ENCODE measurements around the gene KAZN. TPM values are rescaled to one million over a fixed set of nuclear protein-coding genes. Genes with fewer than 3 reads are reported as not detected.

Gene KAZN
- total and polyA plus RNA-seq, 10 donors: 20.0 to 245 (median 144) TPM

GRCh38 chr1:15118579-15118978 lies 520.1 kb downstream of the KAZN start:
- intact Hi-C loops (cut with DNase I; ENCODE audit: low total_unique reads): no loop called here
- H3K27ac ChIP-seq: no peak overlapping the region
- H3K4me3 ChIP-seq: no peak overlapping the region
- TF ChIP-seq CTCF (IDR thresholded peaks at IDR 0.05 in 8 of 11, conservative IDR thresholded peaks at IDR 0.05 in 3 of 11) (no peak), POLR2AphosphoS5 (IDR thresholded peaks at IDR 0.05) (no peak), POLR2A (IDR thresholded peaks at IDR 0.05) (no peak)
- no peak for DNase-seq
- no peaks in the 10 kb centered on the region for H3K9me3 ChIP-seq
- peaks cover 0 to 26% (median 7%) of the 10 kb centered on the region in 6 donors for H3K36me3 ChIP-seq
- peaks cover 0 to 5% (median 0%) of the 10 kb centered on the region in 7 donors for H3K27me3 ChIP-seq (replicated peaks in 1 of 7)
- peaks cover 0 to 11% (median 0%) of the 10 kb centered on the region in 6 donors for H3K4me1 ChIP-seq
- WGBS, 5 donors: 90 to 93% (median 90%) methylated on average over 6 to 8 of the region's 8 CpGs

GRCh38 chr1:15120251-15120945 lies 521.9 kb downstream of the KAZN start:
- TF ChIP-seq CTCF (IDR thresholded peaks at IDR 0.05 in 8 of 11, conservative IDR thresholded peaks at IDR 0.05 in 3 of 11) (no peak), POLR2AphosphoS5 (IDR thresholded peaks at IDR 0.05) (no peak), POLR2A (IDR thresholded peaks at IDR 0.05) (no peak)
- Histone ChIP-seq H3K27ac (no peak overlapping the region), H3K36me3 (peaks cover 0 to 10% (median under 1%) of the 10 kb centered on the region in 6 donors), H3K9me3 (no peaks in the 10 kb centered on the region), H3K4me1 (peaks cover 0 to 11% (median 0%) of the 10 kb centered on the region in 6 donors), H3K27me3 (replicated peaks in 1 of 7) (no peaks in the 10 kb centered on the region), H3K4me3 (no peak overlapping the region)
- DNase-seq: no peak
- WGBS, 5 donors: 82 to 95% (median 88%) methylated on average over 12 to 13 of the region's 13 CpGs
- intact Hi-C loops (cut with DNase I; ENCODE audit: low total_unique reads): no loop called here

GRCh38 chr1:15122331-15122730 lies 523.8 kb downstream of the KAZN start:
- Histone ChIP-seq H3K4me3 (no peak overlapping the region), H3K4me1 (peaks cover 0 to 4% (median 0%) of the 10 kb centered on the region in 6 donors), H3K9me3 (no peaks in the 10 kb centered on the region), H3K36me3 (no peaks in the 10 kb centered on the region), H3K27ac (no peak overlapping the region), H3K27me3 (replicated peaks in 1 of 7) (no peaks in the 10 kb centered on the region)
- 84 to 95% (median 89%) methylated on average over 5 to 7 of the region's 7 CpGs for WGBS, 5 donors
- intact Hi-C loops (cut with DNase I; ENCODE audit: low total_unique reads): no loop called here
- DNase-seq: no peak
- no peak for TF ChIP-seq POLR2A (IDR thresholded peaks at IDR 0.05)
- no peak for TF ChIP-seq POLR2AphosphoS5 (IDR thresholded peaks at IDR 0.05)
- no peak for TF ChIP-seq CTCF (IDR thresholded peaks at IDR 0.05 in 8 of 11, conservative IDR thresholded peaks at IDR 0.05 in 3 of 11)

- WGBS, 5 donors: 57 to 76% (median 72%) methylated on average over 5 of the region's 5 CpGs
Measured at GRCh38 chr1:15123270-15123669, 524.8 kb downstream of the KAZN start.

More at GRCh38 chr1:15123270-15123669, 524.8 kb downstream of the KAZN start:
- Histone ChIP-seq H3K9me3 (no peaks in the 10 kb centered on the region), H3K4me3 (no peak overlapping the region), H3K27me3 (replicated peaks in 1 of 7) (no peaks in the 10 kb centered on the region), H3K36me3 (no peaks in the 10 kb centered on the region), H3K27ac (no peak overlapping the region), H3K4me1 (no peaks in the 10 kb centered on the region)
- intact Hi-C loops (cut with DNase I; ENCODE audit: low total_unique reads): no loop called here
- no peak for TF ChIP-seq POLR2A (IDR thresholded peaks at IDR 0.05)
- TF ChIP-seq POLR2AphosphoS5 (IDR thresholded peaks at IDR 0.05): no peak
- TF ChIP-seq CTCF (IDR thresholded peaks at IDR 0.05 in 8 of 11, conservative IDR thresholded peaks at IDR 0.05 in 3 of 11): no peak
- DNase-seq: no peak
